GM12872 (cell line): ENCODE data around the gene CDH8.

Experiments
- TF ChIP-seq, protein P1 (sequence below): IDR thresholded peaks from 3 replicates; pipeline ENCODE4 v1.5.1; 2011; ENCODE audit warnings: low read depth, mild to moderate bottlenecking, low read length, moderate library complexity; ENCODE audit not compliant: insufficient read depth

The CDH8 gene

DNA sequence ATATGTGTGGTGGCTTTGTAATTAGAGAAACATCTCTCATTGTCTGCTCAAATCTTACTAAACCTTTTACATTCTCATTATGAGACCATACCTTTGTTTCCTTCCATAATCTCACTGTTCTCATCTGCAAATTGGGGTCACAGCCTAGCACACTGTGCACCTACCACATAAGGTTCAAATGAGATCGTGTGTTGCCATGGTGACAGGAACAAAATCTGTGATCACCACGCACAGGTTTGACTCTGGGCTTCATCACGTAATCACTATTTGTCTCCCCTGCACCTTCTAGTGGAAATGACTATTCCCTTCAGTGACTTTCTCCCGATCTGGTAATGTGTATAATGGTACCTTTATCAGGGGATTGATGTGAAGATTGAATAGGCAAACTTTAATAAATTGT lies 26.1 kb downstream of the CDH8 start:
- TF ChIP-seq, protein P1, sequence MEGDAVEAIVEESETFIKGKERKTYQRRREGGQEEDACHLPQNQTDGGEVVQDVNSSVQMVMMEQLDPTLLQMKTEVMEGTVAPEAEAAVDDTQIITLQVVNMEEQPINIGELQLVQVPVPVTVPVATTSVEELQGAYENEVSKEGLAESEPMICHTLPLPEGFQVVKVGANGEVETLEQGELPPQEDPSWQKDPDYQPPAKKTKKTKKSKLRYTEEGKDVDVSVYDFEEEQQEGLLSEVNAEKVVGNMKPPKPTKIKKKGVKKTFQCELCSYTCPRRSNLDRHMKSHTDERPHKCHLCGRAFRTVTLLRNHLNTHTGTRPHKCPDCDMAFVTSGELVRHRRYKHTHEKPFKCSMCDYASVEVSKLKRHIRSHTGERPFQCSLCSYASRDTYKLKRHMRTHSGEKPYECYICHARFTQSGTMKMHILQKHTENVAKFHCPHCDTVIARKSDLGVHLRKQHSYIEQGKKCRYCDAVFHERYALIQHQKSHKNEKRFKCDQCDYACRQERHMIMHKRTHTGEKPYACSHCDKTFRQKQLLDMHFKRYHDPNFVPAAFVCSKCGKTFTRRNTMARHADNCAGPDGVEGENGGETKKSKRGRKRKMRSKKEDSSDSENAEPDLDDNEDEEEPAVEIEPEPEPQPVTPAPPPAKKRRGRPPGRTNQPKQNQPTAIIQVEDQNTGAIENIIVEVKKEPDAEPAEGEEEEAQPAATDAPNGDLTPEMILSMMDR = no peak

DNA sequence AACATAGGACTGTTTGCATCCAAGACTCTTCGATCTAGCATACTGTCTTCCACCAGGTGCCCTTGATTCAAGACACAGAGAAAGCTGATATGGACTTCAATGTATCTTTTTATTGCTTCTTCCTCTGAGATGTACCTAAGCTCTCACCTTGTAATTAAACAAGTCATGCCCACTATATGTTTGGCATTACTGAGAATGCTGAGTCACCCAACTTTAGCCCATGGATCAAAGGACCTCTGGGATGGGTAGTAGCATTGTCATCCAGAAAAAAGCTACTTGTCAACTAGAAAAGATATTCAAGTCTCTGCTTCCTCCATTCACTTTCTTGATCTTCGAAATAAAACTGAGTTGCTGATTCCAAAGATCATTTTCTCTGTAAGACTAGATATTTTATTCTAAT lies 37.8 kb downstream of the CDH8 start:
- TF ChIP-seq, protein P1 = no peak

DNA sequence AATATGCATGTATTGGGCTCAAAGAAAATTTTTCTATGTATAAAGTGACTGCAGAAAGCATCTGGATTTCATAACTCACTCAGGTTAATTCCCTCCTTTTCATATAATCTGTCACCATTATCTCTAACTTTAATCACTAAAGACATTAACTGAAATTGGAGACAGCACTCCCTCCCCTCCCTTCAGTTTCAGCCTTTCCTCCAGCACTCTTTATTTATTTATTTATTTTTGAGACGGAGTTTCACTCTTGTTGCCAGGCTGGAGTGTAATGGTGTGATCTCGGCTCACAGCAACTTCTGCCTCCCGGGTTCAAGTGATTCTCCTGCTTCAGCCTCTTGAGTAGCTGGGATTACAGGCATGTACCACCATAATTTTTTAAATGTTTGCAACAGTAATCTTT lies 43.1 kb downstream of the CDH8 start:
- TF ChIP-seq, protein P1 = no peak

DNA sequence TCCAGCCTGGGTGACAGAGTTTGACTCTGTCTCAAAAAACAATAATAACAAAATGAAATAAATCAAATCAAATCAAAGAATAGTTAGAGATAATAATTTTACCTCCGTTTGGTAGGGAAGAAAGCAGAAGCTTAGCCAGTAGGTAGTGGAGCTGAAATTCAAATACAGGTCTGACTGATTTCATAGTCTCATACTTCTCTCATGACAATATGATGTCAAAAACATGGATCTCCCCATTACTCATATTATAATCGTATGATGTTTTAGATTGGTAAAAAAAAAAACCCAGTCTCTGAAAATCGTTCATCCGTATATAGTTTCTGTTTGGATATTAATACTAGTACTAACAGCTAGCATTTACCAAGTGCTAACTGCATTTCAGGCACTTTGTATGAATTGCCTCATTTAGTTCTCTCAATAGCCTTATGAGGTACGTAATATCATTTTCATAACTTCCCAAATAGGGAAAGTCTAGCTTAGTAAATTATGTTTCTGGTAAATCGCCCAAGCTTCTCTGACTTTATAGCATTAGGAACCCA lies 48.7 kb downstream of the CDH8 start:
- TF ChIP-seq, protein P1 = no peak

DNA sequence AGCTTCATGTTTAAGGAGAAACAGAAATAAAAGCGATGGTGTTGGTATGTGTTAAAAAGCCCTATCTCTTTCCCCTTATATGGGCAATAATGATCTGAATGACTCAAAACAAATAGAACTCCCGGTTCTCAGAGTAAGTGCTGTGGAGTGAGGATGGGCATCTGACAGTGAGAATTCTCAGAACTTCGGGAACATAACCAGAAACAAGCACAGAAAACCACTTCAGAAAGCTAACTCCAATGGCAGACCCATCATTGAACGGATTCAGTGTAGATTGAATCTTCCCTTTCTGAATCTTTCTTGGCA lies 67.2 kb downstream of the CDH8 start:
- TF ChIP-seq, protein P1 = no peak

DNA sequence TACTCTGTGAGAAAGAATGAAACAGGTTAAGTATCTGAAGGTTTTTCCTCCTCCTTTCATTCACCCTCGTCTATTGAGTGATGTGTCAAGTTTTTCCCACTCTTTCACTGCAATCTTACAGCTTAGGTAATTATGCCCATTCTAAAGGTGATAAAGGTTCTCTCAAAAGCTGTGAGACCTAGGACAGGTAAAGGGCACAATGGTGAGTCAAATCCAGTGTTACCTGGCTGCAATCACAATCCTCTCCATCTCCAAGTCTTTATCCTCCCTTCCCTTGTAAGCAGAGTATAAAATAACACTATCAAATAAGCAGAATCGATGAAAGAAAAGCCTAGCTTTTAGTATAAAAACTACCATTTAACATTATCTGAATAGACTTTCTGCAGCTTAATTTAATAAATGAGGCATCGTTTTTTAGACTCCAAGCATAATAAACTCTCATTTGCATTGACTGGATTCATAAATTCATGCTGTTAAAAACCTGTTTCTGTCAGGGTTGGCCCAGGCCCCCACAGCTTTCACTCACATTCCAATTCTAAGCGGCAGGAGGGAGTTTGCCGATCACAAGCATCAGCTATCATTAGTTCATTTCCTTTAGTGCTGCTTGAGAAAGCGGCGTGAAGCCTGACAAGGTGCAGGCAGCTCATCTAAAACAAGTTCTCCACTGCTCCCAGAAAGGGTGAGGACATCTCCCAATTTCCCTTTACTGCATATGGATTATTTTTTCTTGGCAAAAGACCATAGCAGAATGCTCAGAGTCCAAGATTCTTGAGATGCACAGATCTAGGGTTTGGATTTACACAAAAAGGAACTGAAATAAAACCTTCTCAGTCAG lies 67.8 kb downstream of the CDH8 start:
- TF ChIP-seq, protein P1 = no peak

DNA sequence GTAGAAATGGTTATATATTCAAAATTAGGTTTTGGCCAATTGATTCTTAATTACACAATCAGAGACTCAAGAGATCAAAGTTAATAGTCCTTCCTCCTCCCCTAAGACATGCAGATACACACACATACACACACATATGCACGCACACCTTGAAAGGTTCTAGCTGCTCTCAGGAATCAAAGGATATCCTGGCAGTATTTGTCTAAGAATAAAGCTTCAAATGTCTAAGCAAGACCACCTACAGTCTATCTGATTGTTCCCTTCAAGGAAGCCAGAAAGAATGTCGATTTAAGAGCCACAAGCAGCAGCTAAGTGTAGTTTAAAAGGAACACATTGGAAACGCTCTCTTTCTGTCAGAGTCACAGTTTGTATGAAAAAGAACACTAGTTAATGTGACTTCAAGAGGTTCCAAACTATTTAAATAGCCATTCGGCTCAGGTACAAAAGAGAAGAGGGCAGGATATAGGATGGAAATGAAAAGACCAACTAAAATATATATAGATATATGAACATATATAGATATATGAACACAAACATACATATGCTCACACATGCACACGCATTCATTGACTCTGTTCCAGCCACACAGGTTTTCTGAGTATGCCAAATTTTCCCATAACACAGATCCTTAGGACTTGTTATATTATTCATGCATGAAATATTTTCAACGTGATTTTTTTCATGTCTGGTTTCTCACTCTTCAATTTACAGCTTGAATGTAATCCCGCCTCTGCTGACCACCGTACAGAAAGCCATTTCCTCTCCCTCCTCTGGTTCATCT lies 79.0 kb downstream of the CDH8 start:
- TF ChIP-seq, protein P1 = no peak
